Epithelial cell of proximal tubule (primary cell): ENCODE measurements around the gene EPHB1. TPM values are rescaled to one million over a fixed set of nuclear protein-coding genes. Genes with fewer than 3 reads are reported as not detected.

ENCODE experiments used
- DNase-seq: peaks from one replicate; pipeline ENCODE4 v3.0.0-alpha.2; 2011; ENCODE audit warnings: low read depth
- H3K4me3 ChIP-seq: 2 replicates; pipeline ENCODE4 v1.5.1; 2011; ENCODE audit warnings: low read depth, mild to moderate bottlenecking, low read length
- total RNA-seq: library from RNA; depleted of rRNA; stranded (reverse); fragments of >200 nt; gene quantifications from 2 replicates; pipeline ENCODE4 v1.2.3, GENCODE V29; 2015
- TF ChIP-seq, protein P1 (sequence below): conservative IDR thresholded peaks from 2 replicates; pipeline ENCODE4 v1.5.1; 2012; ENCODE audit warnings: low read depth, mild to moderate bottlenecking, low read length

The EPHB1 gene
- total RNA-seq, 1 donor from 2014 or later: 1.6 TPM

DNA sequence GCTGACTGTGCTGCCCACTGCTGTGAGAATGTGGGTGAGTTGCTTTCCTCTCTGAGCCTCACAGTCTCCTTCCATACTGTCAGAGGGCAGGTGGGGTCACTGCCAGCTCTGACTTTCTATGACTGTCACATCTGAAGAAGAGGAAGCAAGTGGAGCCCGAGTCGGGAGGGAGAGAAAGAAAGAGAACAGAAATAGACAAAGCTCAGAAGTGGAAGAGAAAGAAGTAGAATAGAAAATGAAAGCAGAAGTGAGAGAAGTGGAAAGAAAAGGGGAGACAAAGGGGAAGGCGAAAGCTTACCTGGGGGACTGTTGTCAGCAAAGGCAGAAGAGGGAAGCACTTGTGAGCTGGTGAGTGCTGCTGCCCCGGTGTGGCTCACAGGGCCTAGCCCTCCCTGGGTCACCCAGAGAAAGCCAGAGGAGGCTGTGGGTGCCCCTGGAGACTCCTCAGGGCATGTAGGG, 57.9 kb downstream of the EPHB1 start:
- H3K4me3 ChIP-seq: no peak overlapping the region
- DNase-seq: no peak
- TF ChIP-seq, protein P1, sequence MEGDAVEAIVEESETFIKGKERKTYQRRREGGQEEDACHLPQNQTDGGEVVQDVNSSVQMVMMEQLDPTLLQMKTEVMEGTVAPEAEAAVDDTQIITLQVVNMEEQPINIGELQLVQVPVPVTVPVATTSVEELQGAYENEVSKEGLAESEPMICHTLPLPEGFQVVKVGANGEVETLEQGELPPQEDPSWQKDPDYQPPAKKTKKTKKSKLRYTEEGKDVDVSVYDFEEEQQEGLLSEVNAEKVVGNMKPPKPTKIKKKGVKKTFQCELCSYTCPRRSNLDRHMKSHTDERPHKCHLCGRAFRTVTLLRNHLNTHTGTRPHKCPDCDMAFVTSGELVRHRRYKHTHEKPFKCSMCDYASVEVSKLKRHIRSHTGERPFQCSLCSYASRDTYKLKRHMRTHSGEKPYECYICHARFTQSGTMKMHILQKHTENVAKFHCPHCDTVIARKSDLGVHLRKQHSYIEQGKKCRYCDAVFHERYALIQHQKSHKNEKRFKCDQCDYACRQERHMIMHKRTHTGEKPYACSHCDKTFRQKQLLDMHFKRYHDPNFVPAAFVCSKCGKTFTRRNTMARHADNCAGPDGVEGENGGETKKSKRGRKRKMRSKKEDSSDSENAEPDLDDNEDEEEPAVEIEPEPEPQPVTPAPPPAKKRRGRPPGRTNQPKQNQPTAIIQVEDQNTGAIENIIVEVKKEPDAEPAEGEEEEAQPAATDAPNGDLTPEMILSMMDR: no peak

DNA sequence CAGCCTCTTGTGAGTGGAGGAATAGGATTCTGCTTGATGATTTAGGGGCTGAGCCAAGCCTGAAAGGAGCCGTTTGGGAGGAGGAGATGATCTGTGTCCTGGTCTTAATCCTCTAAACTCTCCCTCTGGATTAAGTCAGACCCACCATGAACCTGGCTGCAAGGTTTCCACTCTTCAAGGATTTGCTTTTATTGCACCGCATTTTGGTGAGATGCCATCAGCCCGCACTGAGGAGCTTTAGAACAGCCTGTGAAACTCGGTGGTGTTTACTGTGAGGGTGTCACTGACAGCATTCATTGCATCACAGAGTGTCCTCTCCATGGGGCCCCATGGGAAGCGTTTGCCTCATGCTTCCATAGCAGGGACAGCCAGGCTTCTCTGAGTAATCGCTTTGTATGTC, 59.2 kb downstream of the EPHB1 start:
- TF ChIP-seq, protein P1: no peak
- no peak for DNase-seq
- no peak overlapping the region for H3K4me3 ChIP-seq

DNA sequence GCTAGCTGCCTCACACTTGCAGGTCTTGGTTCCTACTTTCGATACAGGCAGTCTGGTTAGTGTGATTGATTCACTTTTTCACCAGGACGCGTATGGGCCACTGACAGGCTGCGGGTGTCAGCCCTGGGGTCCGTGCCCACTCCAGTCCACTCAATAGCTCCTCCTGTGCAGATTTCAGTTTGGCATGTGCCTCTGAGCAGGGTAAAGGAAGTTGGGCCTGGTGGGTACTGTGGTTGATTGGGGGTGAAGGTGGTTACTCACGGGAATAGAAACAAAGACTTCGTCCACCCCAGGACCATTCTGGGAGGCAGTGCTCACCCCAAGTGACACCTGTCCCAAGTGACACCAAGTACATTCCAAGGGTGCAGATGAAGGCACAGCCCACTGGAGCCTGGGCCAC, 62.3 kb downstream of the EPHB1 start:
- no peak overlapping the region for H3K4me3 ChIP-seq
- no peak for DNase-seq
- TF ChIP-seq, protein P1: no peak

DNA sequence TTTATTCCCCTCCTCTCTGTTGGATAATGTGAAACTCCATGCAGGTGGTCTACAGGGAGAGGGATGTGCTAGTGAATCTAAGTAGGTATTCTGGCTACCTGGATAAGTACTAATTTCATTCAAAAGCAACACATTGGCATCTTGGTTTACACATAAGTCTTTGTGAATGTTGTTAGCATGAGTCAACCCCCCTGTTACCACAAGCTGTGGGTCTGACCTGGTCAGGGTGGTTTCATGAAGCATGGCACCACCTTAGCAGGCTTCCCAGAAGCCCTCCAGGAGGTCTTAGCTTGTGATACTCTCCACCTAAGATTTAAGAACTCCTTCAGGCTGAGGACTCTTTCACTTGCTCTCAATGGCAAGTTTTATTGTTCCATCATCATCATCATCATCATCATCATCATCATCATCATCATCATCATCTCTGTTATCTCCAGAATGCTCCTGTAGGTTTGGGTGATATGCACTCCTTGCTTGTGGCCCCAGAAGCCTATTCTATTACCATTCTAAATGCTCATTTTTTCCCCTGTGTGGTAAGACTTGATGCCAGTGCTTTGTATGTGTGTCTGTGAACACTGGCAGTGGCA, 62.8 kb downstream of the EPHB1 start:
- no peak overlapping the region for H3K4me3 ChIP-seq
- no peak for DNase-seq
- TF ChIP-seq, protein P1: no peak

DNA sequence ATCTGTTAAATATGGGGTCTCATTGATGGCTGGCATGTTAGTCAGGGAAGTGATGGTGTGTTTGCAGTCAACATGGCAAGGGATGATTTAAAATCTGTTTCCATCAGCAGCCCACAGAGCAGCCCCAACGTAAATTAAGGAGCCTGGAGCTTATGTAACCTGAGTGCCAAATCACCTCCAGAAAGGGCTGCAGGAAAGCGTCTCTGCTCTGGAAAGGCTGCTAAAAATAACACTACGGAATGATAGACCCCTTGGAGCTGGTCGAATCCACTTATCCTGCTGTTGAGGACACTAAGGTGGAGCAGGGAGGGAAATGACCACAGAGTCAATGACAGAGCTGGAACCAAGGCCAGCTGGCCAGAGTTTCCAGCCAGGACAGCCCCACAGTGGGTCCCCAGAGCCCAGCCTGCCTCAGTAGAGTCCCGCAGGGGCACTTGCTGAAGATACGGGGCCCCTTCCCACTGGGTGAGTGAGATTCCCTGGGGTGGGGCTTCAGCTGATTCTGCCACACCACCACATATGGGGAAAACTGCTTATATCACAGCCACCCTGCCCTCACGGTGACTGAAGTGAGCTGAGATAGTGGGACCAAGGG, 63.5 kb downstream of the EPHB1 start:
- no peak overlapping the region for H3K4me3 ChIP-seq
- no peak for DNase-seq
- TF ChIP-seq, protein P1: no peak

DNA sequence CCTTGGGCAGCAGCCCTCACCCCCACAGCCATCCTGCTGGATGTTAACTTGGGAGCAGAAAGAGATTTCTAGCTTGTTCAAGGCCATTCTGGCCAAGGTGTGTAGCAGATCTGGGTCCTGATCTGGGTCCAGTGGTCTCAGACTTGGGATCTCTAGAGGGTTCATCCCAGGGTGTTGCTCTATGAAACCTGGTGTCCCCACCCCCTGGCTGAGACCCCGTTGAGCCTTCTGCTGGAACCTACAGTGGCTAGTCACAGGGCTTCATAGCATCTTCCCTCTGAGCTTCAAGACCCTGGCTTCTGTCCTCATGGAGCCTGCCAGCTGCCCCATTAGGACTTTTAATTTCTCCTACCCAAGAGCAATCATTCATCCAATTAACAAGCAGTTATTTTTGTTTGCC, 64.3 kb downstream of the EPHB1 start:
- TF ChIP-seq, protein P1: no peak
- no peak overlapping the region for H3K4me3 ChIP-seq
- no peak for DNase-seq

DNA sequence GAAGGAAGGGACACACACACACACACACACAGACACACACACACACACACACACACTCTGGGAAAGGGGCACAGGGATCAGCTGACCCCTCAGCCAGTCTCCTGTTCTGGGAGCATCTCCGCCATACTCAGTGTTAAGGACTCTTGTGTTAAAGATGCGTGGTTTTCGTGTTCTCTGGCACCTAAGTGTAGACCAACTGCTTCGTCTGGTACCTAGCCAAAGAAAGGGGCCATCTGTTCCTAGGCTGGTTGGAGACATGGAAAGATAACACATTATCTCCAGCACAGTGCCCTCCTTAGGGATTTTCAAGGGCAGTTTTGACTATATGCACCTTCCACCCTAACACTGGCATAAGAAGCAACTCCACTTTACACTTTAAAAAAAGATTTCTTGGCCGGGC, 65.1 kb downstream of the EPHB1 start:
- TF ChIP-seq, protein P1: no peak
- no peak for DNase-seq
- no peak overlapping the region for H3K4me3 ChIP-seq
